Endothelial cell of umbilical vein (primary cell): ENCODE data around the gene KRT82. TPM values are rescaled to one million over a fixed set of nuclear protein-coding genes. Genes with fewer than 3 reads are reported as not detected.

Experiments used
- BruUV-seq: library from RNA; stranded (reverse); fragments of 400-500 nt; replicated peaks from 2 replicates; lab custom pipeline; 2021; lab: Mats Ljungman, UMichigan
- CTCF ChIA-PET: fragments of 300-600, 350-600 bp; sonication (Branson Sonifier 250); formaldehyde crosslinking; loops from one replicate; lab custom pipeline; 2021; ENCODE audit warnings: antibody characterized with exemption, inconsistent platforms; lab: Charles Lee
- POLR2A ChIA-PET: fragments of 300-600, 350-600 bp; sonication (Branson Sonifier 250); formaldehyde crosslinking; loops from one replicate; lab custom pipeline; 2021; ENCODE audit warnings: antibody characterized with exemption, inconsistent platforms; lab: Charles Lee
- DNase-seq: peaks from one replicate; pipeline ENCODE4 v3.0.0-alpha.2; 2011; ENCODE audit warnings: low read depth, low spot score
- FAIRE-seq: peaks from 2 replicates; lab custom pipeline; 2011; peaks lifted over from hg19 to GRCh38; lab: Jason Lieb, UNC
- H2AFZ ChIP-seq: 2 replicates; pipeline ENCODE4 v1.6.0; 2012; ENCODE audit warnings: low read depth, low read length, control low read depth, inconsistent platforms
- H3K27ac ChIP-seq: 2 replicates; pipeline ENCODE4 v1.5.1; 2011; ENCODE audit warnings: low read depth, mild to moderate bottlenecking, control low read depth, low read length, moderate library complexity; ENCODE audit not compliant: insufficient read depth
- H3K27me3 ChIP-seq, 2 experiments: 2 replicates each; pipeline versions ENCODE4 v1.6.0 to v1.6.1; 2011; ENCODE audit warnings: low read length in 2 of 2, mixed read lengths in 1 of 2; ENCODE audit not compliant: control insufficient read depth in 2 of 2, insufficient read depth in 2 of 2
- H3K36me3 ChIP-seq, 2 experiments: 2 replicates in 1 of 2; 3 replicates in 1 of 2; pipeline ENCODE4 v1.5.1; 2011; ENCODE audit warnings: low read length in 2 of 2, mild to moderate bottlenecking in 1 of 2, moderate library complexity in 1 of 2; ENCODE audit not compliant: control insufficient read depth in 2 of 2, insufficient read depth in 2 of 2; ENCODE audit errors: extremely low read depth in 1 of 2
- H3K4me1 ChIP-seq: 3 replicates; pipeline ENCODE4 v1.5.1; 2011; ENCODE audit warnings: mild to moderate bottlenecking, low read length; ENCODE audit not compliant: control insufficient read depth, insufficient read depth; ENCODE audit errors: extremely low read depth
- H3K4me2 ChIP-seq: 2 replicates; pipeline ENCODE4 v1.6.1; 2011; ENCODE audit warnings: low read length, control low read depth, mixed read lengths; ENCODE audit not compliant: insufficient read depth
- H3K4me3 ChIP-seq, 3 experiments: fragments of 200-600 bp in 1 of 3; sonication (generic), shearing (Covaris generic) in 1 of 3; replicated peaks in 1 of 3; 2 replicates each; pipeline ENCODE4 v1.5.1; 2011 to 2016; ENCODE audit warnings: control low read depth in 3 of 3, low read length in 3 of 3, mild to moderate bottlenecking in 2 of 3, inconsistent platforms in 1 of 3, low read depth in 1 of 3, moderate library complexity in 1 of 3; ENCODE audit not compliant: insufficient read depth in 1 of 3
- H3K79me2 ChIP-seq: 2 replicates; pipeline ENCODE4 v1.6.0; 2012; ENCODE audit warnings: low read length, inconsistent platforms; ENCODE audit not compliant: control insufficient read depth, insufficient read depth
- H3K9ac ChIP-seq: replicated peaks from 2 replicates; pipeline ENCODE3; 2011; ENCODE audit warnings: low read length, control low read depth; ENCODE audit not compliant: insufficient read depth; ENCODE audit errors: extremely low read depth
- H3K9me1 ChIP-seq: replicated peaks from 3 replicates; pipeline ENCODE4 v1.6.0; 2011; ENCODE audit warnings: mild to moderate bottlenecking, low read length; ENCODE audit not compliant: control insufficient read depth, insufficient read depth; ENCODE audit errors: extremely low read depth
- H3K9me3 ChIP-seq: replicated peaks from 2 replicates; pipeline ENCODE4 v1.5.1; 2012; ENCODE audit warnings: low read length, inconsistent platforms; ENCODE audit not compliant: control insufficient read depth, insufficient read depth
- H4K20me1 ChIP-seq: replicated peaks from 2 replicates; pipeline ENCODE3; 2011; ENCODE audit warnings: mild to moderate bottlenecking, low read length; ENCODE audit not compliant: control insufficient read depth, insufficient read depth; ENCODE audit errors: extremely low read depth
- CTCF ChIP-seq, 2 donors: IDR thresholded peaks; 1 replicate in 1 of 2; 2 replicates in 1 of 2; pipeline ENCODE4 v1.5.1; 2011; ENCODE audit warnings: low read length in 2 of 2, mild to moderate bottlenecking in 2 of 2, moderate library complexity in 2 of 2, control low read depth in 1 of 2, inconsistent platforms in 1 of 2, low read depth in 1 of 2; ENCODE audit not compliant: insufficient read depth in 1 of 2; ENCODE audit errors: extremely low read depth in 1 of 2
- EZH2 ChIP-seq: IDR thresholded peaks from 2 replicates; pipeline ENCODE4 v1.6.1; 2012; ENCODE audit warnings: borderline replicate concordance, low read depth, mild to moderate bottlenecking, moderate library complexity, low read length, inconsistent platforms; ENCODE audit not compliant: severe bottlenecking
- FOS ChIP-seq: IDR thresholded peaks from 2 replicates; pipeline ENCODE4 v1.6.1; 2011; ENCODE audit warnings: mild to moderate bottlenecking, low read length, moderate library complexity, borderline replicate concordance; ENCODE audit not compliant: insufficient read depth
- GATA2 ChIP-seq: IDR thresholded peaks from 2 replicates; pipeline ENCODE4 v1.7.0; 2011; ENCODE audit warnings: low read depth, mild to moderate bottlenecking, moderate library complexity, mixed read lengths, low read length; ENCODE audit not compliant: insufficient read length, insufficient read depth
- JUN ChIP-seq: IDR thresholded peaks from 2 replicates; pipeline ENCODE4 v1.6.1; 2011; ENCODE audit warnings: borderline replicate concordance, low read depth; ENCODE audit not compliant: insufficient read length, insufficient read depth
- MYC ChIP-seq: IDR thresholded peaks from one replicate; pipeline ENCODE4 v1.6.1; 2011; ENCODE audit warnings: mild to moderate bottlenecking, low read depth, low read length
- POLR2A ChIP-seq: IDR thresholded peaks from 2 replicates; pipeline ENCODE4 v1.6.1; 2012; ENCODE audit warnings: low read depth, mild to moderate bottlenecking, control low read depth, low read length
- POLR2AphosphoS5 ChIP-seq: IDR thresholded peaks from 2 replicates; pipeline ENCODE4 v1.6.1; 2012; ENCODE audit warnings: low read depth, mild to moderate bottlenecking, control low read depth, low read length, moderate library complexity; ENCODE audit not compliant: insufficient read depth
- dilution Hi-C: fragments of 300-500 bp; cut with MboI; formaldehyde crosslinking; loops from one replicate; pipeline ENCODE4 v1.15.0; 2019; ENCODE audit warnings: low sequenced_read_pairs; ENCODE audit not compliant: extremely low pct_ligation_motif_present
- intact Hi-C: fragments of 100-400 bp; cut with micrococcal nuclease; formaldehyde crosslinking; loops from one replicate; pipeline ENCODE4 v1.10.0; 2022
- polyA plus RNA-seq, 4 experiments: library from polyadenylated mRNA; depleted of rRNA in 3 of 4; stranded (reverse) in 3 of 4; unstranded in 1 of 4; fragments of >200 nt; gene quantifications; 2 replicates each; pipeline versions ENCODE4 v1.2.1 to v1.2.3, GENCODE V29; 2011 to 2012; ENCODE audit warnings: missing spikeins in 1 of 4
- total RNA-seq: library from RNA; stranded (reverse); gene quantifications from 2 replicates; pipeline ENCODE4 v1.2.3, GENCODE V29; 2021
- TF ChIP-seq, protein P1 (sequence below): IDR thresholded peaks from 2 replicates; pipeline ENCODE4 v1.6.1; 2011; ENCODE audit not compliant: insufficient read depth, insufficient read length

Gene KRT82
- total and polyA plus RNA-seq, 2 donors (not counting 3 experiments of a cell fraction or from before 2014, with no cell fraction given), result not detected

DNA sequence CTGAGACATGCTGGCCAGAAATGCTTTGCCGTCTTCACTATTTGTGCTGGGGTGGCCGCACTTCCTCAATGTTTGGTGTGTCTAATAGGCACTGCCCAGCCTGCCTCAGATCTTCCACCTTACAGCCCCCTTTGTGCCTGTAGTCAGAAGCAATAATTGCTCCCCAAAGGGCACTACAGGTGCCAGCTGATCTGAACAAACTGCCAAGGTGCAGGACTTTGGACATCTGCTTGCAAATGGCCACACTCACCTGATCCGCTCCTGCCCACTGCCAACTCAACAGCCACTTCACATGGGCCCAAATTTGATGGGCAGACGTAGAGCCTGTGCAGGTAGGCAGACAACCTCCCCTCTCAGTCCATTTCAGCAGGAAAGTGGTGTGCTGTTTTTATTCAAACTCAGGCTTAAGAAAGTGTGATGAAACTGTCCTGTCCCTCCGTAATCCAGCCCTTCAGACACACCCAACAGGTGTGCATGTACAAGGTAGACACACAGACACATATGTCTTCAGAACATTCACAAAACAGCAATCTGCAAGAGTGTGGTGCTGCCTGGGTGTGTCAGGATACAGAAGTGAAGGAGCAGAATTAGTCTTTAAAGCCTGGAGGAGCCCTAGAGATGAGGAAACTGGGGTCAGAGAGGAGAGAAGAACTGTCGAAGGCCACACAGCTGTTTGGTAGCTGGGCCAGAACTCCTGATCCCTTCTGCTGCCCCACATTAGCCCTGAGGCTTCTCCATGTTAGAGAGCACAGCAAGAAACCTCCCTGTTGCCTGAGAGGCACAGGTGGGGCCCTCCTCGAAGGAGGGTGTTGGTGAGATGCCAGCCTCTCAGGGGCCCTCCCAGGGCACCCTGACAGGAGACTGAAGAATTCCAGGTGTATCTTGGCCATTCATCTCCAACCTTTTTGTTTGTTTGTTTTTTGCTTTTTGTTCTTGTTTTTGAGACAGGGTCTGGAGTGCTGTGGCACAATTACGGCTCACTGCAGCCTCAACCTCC, 32.5 kb upstream of the KRT82 start:
- no peaks in the 10 kb centered on the region for H3K36me3 ChIP-seq
- H3K9me3 ChIP-seq, result no peaks in the 10 kb centered on the region
- H4K20me1 ChIP-seq, result no peaks in the 10 kb centered on the region
- dilution Hi-C loops, result no loop called here
- H3K27ac ChIP-seq, result no peak overlapping the region
- H3K4me2 ChIP-seq, result no peak overlapping the region
- ChIA-PET CTCF (no interaction called here), POLR2A (no interaction called here)
- peaks cover 4 to 7% of the 10 kb centered on the region in 2 experiments for H3K27me3 ChIP-seq
- TF ChIP-seq CTCF (IDR thresholded peaks at IDR 0.05; ENCODE audit: extremely low read depth in 1 of 2, insufficient read depth in 1 of 2, low read depth in 1 of 2, low read length in 2 of 2), result no peak
- TF ChIP-seq, protein P1, sequence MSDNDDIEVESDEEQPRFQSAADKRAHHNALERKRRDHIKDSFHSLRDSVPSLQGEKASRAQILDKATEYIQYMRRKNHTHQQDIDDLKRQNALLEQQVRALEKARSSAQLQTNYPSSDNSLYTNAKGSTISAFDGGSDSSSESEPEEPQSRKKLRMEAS, result no peak
- TF ChIP-seq FOS, result no peak
- TF ChIP-seq JUN, result no peak
- TF ChIP-seq MYC, result no peak
- no peak for TF ChIP-seq GATA2
- TF ChIP-seq POLR2A, result no peak
- no peak for TF ChIP-seq EZH2
- TF ChIP-seq POLR2AphosphoS5, result no peak
- intact Hi-C loops, result no loop called here
- H2AFZ ChIP-seq, result no peak overlapping the region
- H3K4me1 ChIP-seq, result no peaks in the 10 kb centered on the region
- no peak overlapping the region for H3K4me3 ChIP-seq
- FAIRE-seq, result no peak
- no peak overlapping the region for H3K9ac ChIP-seq
- no peak for DNase-seq
- no TSS peak for BruUV-seq
- H3K9me1 ChIP-seq, result no peaks in the 10 kb centered on the region
- H3K79me2 ChIP-seq, result no peaks in the 10 kb centered on the region
